CD1c-positive myeloid dendritic cell (primary cell): Measurements from ENCODE around the gene VWA8.
"Not testable (repeated sequence)": the region's sequence is repeated elsewhere in the genome, so short reads cannot be mapped to it uniquely, and the experiment has no call there.

ENCODE experiments used
- DNase-seq: peaks from one replicate; pipeline ENCODE4 v3.0.0-alpha.2; 2016; ENCODE audit errors: extremely low spot score

Gene VWA8

GRCh38 chr13:41922894-41923293 is 38.0 kb downstream of the VWA8 start:
- DNase-seq, result not testable (repeated sequence)

GRCh38 chr13:41919741-41920487 is 41.0 kb downstream of the VWA8 start:
- DNase-seq, result no peak

- no peak for DNase-seq
These were observed 41.7 kb downstream of the VWA8 start for GRCh38 chr13:41919031-41919740.

GRCh38 chr13:41917641-41918040 is 43.3 kb downstream of the VWA8 start:
- no peak for DNase-seq

GRCh38 chr13:41916173-41916954 is 44.5 kb downstream of the VWA8 start:
- peak; percentile 18 for DNase-seq

- no peak for DNase-seq
These were observed 45.8 kb downstream of the VWA8 start for GRCh38 chr13:41915081-41915480.

- DNase-seq, result no peak
These were observed 46.4 kb downstream of the VWA8 start for GRCh38 chr13:41914552-41914951.

GRCh38 chr13:41909506-41909905 is 51.4 kb downstream of the VWA8 start:
- no peak for DNase-seq

GRCh38 chr13:41905600-41906254 is 55.2 kb downstream of the VWA8 start:
- DNase-seq, result peak; percentile 44

GRCh38 chr13:41900918-41901317 is 60.0 kb downstream of the VWA8 start:
- no peak for DNase-seq

- not testable (repeated sequence) for DNase-seq
These were observed 62.5 kb downstream of the VWA8 start for GRCh38 chr13:41898411-41898810.

- no peak for DNase-seq
These were observed 63.8 kb downstream of the VWA8 start for GRCh38 chr13:41897126-41897525.

- no peak for DNase-seq
These were observed 65.4 kb downstream of the VWA8 start for GRCh38 chr13:41895478-41895877.

GRCh38 chr13:41891119-41891518 is 69.8 kb downstream of the VWA8 start:
- DNase-seq, result no peak

- DNase-seq, result no peak
These were observed 77.8 kb downstream of the VWA8 start for GRCh38 chr13:41883147-41883546.

- DNase-seq, result not testable (repeated sequence)
These were observed 79.0 kb downstream of the VWA8 start for GRCh38 chr13:41881890-41882289.

GRCh38 chr13:41880966-41881365 is 79.9 kb downstream of the VWA8 start:
- DNase-seq, result no peak

GRCh38 chr13:41864658-41865057 is 96.3 kb downstream of the VWA8 start:
- peak; percentile 81 for DNase-seq

- not testable (repeated sequence) for DNase-seq
These were observed 98.2 kb downstream of the VWA8 start for GRCh38 chr13:41862659-41863058.

GRCh38 chr13:41859565-41859964 is 101.3 kb downstream of the VWA8 start:
- no peak for DNase-seq

- DNase-seq, result no peak
These were observed 102.1 kb downstream of the VWA8 start for GRCh38 chr13:41858780-41859179.

- DNase-seq, result no peak
These were observed 106.2 kb downstream of the VWA8 start for GRCh38 chr13:41854758-41855157.
